Uterus (tissue), 2 donors: Measurements from ENCODE around the gene TPM2.

Experiments used
- POLR2A ChIP-seq, 2 donors: fragments of 450-650 bp; IDR thresholded peaks; one replicate each; pipeline ENCODE4 v1.6.1; 2016; ENCODE audit warnings: antibody characterized with exemption in 2 of 2, mild to moderate bottlenecking in 1 of 2, moderate library complexity in 1 of 2
- TF ChIP-seq, protein P1 (sequence below), 4 experiments: fragments of 200-600 bp in 2 of 4; fragments of 450-650 bp in 2 of 4; sonication (generic) in 2 of 4; IDR thresholded peaks; one replicate each; pipeline ENCODE4 v1.5.1; 2016 to 2019; ENCODE audit warnings: antibody characterized with exemption in 4 of 4, mild to moderate bottlenecking in 2 of 4, moderate library complexity in 1 of 4

GRCh38 chr9:35685506-35685905, 4.2 kb downstream of the TPM2 start:
- TF ChIP-seq, protein P1, sequence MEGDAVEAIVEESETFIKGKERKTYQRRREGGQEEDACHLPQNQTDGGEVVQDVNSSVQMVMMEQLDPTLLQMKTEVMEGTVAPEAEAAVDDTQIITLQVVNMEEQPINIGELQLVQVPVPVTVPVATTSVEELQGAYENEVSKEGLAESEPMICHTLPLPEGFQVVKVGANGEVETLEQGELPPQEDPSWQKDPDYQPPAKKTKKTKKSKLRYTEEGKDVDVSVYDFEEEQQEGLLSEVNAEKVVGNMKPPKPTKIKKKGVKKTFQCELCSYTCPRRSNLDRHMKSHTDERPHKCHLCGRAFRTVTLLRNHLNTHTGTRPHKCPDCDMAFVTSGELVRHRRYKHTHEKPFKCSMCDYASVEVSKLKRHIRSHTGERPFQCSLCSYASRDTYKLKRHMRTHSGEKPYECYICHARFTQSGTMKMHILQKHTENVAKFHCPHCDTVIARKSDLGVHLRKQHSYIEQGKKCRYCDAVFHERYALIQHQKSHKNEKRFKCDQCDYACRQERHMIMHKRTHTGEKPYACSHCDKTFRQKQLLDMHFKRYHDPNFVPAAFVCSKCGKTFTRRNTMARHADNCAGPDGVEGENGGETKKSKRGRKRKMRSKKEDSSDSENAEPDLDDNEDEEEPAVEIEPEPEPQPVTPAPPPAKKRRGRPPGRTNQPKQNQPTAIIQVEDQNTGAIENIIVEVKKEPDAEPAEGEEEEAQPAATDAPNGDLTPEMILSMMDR (IDR thresholded peaks at IDR 0.05): no peak
- no peak for TF ChIP-seq POLR2A (IDR thresholded peaks at IDR 0.05)
